HG03159 (cell line): ENCODE results near the gene PNLIPRP1.

ENCODE experiments used
- ATAC-seq: cut with Tn5 transposase; IDR thresholded peaks from one replicate; pipeline ENCODE4 v1.9.1; 2021; ENCODE audit warnings: mild to moderate bottlenecking, moderate library complexity; ENCODE audit not compliant: unreplicated experiment

The PNLIPRP1 gene

DNA sequence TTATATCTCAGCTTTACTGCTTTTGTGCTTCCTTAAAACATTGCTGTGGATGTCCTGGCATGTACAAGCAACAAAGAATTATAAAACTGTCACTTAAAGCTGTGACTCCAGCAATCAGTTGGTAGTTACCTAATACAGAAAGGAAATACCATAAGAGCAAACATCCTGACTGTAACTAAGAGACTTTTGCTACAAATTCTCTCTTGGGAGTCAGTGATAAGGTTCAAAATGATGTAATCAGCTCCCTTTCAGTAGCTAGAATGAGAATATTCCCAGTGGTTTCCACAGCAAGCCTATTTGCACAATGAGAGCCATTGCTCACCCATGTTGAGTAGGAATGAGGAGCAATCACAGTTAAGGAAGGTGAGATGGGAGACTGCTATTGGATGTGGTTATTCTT is 7.6 kb downstream of the PNLIPRP1 start:
- no peak for ATAC-seq

DNA sequence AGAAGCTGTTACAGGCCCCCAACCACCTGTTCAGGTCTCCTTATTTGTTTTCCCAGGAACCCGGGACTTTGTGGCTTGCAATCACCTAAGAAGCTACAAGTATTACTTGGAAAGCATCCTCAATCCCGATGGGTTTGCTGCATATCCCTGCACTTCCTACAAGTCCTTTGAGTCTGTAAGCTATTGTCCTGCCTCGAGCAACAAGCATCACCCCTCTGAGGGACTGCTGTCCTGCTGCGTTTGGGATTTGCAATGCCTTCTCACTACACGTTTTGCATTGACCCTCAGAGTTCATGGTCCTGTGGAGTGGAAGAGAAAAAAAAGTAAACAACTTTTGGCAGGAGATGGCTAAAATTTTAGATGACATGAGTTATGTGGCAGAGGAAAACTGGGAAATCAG is 9.2 kb downstream of the PNLIPRP1 start:
- no peak for ATAC-seq

DNA sequence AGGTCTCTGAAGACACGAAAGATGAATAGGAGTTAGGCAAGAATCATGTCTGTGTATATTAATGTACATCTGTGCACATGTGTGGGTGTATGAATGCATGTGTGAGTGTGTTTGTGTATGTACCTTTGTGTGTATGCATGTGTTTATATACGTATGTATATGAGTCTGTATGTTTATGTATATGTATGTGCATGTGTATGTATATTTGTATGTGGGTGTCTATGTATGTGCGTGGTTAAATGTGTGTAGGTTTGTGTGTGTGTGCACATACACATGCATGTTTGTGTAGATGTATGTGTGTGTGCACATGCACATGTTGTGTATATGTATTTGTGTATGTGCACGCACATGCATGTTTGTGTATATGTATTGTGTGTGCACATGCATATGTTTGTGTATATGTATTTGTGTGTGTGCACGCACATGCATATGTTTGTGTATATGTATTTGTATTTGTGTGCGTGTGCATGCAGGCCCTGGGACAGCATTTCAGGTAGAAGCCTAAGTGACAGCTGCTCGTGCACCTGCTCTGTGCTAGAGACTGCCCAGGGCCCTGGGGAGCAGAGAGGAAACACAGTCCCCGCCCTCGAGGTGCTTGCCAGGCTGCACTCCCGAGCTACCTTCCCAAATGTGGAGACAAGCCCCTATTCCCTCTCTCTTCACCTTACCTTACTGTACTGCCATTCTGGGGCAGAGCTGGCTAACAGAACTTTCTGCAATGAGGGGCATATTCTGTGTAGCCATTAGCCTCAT is 12.1 kb downstream of the PNLIPRP1 start:
- ATAC-seq: no peak

DNA sequence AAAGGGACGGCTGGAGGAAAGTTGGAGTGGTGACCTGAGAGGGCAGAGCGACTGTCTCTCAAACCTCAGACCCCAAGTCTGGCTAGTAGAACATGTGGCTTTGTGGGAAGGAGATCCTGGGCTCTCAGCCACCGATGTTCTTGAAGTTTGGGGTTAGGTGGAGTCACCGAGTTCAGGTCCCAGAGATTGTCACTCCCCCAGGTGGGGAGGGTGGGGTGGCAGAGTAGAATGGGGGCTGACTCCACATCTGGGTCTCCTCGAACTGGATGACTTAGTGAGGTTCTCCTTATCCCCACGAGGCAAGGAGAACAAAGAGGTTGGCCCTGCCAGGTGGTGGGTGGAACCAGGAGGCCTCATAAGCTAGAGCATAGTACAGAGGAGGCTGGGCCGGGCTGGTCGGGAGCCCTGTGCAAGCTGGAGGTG is 15.3 kb downstream of the PNLIPRP1 start:
- no peak for ATAC-seq

DNA sequence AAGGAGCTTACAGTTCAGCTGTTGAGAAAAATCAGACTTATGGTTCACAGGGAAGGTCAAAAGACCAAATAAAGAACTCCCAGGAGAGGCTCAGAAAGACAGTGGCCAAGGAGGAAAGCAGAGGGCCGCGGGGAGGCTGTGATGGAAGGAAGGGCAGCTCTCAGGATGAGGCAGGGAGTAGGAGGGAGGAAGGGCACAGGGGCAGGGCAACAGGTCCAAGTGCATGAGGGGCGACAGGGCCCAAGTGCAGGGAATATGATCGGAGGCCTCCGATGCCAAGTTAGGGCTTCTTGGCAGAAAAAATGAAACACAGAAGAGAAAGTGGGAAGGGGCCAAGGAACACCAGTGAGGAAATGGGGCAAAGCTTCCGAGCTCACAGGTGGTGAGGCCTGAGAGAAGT is 16.6 kb downstream of the PNLIPRP1 start:
- ATAC-seq: no peak

DNA sequence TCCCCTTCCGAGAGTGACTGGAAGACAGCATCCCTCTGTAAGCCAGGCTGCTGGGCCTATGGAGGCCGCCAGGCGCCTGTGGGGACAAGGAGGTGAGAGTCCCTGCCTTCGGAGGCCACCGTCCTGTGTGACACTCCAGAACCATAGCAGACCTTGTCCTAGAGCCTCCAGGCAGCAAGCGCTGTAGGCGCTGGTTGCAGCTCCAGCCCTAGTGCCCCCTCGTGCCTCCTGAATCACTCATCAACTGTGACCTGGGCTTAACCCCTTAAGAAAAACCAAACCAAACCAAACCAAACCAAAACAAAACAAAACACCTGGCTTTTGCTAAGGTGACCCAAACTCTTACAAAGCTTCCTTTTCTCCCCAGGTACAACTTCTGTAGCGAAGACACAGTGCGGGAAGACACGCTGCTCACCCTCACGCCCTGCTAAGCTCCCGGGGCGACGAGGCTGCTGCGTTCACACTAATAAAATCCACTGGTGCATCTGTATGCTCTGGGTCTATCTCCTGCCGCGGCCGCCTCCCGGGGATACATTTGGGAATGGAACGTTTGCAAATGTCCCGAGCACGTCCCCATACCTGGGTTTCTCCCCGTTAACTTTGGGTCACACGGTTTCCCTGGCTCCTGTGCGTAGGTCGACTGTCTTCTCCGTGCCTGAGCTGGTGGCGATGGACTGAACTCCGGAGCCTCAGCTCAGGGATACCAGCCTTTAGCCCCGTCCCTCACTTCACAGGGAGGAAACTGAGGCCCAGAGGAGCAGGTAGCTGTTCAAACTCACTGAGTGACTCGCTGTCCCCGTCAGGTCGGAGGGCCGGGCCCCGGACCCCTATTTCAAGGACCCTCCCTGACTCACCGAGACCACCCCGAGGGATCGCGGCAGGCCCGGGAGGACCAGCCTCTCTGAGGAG is 18.2 kb downstream of the PNLIPRP1 start:
- ATAC-seq: no peak

DNA sequence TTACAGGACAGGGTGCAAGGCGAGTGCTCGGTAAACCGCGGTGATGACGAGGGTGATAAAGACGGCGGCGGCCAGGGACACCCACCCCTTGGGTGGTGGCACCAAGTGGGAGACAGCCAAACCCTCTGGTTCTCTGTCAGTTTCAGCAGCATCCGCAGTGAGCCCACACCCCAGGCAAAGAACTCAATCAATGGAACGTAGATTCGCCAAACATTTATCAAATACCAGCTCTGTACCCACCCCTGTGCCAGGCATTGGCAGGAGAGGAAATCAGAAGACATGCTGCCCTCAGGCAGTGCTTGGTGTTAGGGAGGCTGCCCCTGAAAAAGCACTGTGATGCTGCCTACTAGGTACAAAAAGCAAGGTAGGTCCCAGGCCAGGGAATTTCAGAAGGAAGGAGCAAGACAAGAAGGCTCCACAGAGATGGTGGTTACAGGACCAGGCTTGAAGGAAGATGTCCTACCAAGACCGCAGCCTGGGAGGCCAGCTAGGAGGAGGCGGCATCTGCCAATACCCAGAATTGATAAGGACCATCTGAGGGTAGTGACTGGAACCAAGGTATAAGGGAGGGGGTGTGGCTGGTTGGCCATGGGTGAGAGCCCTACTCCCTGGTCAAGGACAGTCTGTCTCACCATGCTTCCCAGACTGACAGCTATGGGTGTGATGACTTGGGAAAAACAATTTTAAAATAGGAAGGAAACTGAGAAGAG is 19.8 kb downstream of the PNLIPRP1 start:
- ATAC-seq: no peak

DNA sequence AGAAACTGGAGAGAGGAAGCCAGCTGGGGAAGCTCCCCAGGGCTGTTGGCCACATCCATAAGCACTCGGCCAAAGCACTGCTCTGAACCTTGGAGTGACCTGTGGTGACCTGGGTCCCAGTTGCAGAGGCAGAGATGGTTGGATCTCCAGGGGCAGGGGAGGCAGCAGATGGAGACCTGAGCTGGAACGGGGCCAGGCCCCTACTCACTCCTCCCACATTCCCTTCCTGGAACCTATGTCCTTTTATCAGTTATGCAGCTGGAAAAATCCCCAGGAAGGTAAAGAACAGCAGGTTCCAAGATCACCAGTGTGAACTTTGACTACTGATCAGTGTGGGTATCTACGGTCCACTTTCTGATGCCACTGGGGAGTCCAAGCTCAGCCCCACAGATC is 20.4 kb downstream of the PNLIPRP1 start:
- no peak for ATAC-seq

DNA sequence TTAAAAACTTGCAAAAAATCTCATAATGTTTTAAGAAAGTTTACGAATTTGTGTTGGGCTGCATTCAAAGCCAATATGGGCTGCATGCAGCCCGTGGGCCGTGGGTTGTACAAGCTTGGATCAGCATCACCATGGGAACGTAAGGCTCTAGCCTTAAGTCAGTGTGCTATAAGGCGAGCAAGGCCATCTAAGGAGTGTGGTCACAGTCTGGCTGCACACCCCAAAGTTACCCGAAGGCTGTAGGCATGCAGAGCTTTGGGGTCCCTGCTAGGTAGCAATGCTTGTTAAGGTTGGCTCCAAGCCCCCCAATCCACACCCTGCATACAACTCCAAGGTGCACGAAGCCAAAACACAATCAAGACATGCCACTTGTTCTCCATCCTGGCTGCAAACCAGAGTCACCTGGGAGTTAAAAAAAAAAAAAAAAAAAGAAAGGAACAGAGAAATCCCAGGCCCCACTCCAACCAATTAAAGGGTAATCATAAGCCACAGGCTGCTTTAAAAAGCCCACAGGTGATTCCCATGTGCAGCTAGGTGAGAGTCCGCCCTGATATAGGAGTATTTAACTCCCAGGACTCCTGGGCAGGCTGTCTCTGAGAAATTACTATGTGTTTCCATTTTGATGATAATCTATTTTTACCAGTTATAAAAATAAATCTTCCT is 21.5 kb downstream of the PNLIPRP1 start:
- no peak for ATAC-seq

DNA sequence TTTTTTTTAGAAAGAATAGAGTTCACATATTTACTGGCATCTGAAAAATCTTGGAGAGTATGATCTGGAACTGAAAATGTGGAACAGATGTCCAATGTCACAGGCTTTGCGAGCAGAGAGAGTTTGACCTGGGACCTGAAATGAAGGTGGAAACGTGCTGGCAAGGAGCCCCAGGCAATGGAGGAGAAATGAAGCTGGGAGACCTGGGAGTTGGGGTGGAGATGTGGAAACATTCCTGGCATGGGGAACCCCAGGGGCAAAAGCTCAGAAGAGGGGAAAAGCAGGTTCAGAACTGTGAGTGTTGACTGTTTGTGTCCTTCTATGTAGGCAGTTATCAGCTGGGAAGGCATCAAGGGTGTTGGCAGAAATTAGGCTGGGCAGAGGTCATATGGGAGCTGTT is 22.7 kb downstream of the PNLIPRP1 start:
- no peak for ATAC-seq

DNA sequence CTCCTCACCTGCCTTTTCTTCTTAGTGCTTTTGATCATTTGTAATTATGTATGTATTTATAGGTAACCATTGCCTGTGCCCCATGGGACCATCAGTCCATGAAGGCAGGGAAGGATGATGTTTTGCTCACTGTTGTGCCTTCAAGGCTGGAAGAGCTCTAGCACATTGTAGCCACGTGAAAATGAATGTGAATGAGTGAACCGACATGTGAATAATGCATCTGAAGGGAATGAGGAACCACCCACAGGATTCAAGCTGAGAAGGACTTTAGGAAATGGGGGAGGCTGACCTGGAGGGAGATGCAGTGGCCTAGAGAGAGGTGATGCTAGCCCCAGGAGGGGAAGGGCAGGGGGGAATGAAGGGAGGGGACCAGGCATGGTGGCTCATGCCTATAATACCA is 24.0 kb downstream of the PNLIPRP1 start:
- ATAC-seq: no peak

DNA sequence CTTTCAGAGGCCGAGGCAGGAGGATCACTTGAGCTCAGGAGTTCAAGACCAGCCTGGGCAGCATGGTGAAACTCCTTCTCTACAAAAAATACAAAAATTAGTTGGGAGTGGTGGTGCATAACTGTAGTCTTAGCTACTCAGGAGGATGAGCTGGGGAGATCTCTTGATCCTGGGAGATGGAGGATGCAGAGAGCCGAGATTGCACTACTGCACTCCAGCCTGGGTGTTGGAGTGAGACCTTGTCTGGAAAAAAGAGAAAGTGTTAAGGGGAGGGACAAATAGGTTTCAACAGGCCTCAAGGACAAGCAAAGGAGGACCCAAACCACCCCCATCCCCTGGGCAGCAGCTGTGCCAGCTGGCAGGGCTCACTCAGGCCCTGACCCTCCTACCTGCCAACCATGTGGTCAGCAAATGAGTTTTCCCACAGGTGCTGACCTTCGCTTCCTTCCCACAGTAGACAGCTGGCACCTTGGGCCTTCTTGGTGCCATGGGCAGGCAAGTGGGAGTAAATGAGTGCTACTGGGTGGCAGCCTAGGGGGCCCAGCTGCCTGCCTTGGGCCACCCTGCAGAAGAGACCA is 24.5 kb downstream of the PNLIPRP1 start:
- ATAC-seq: no peak

DNA sequence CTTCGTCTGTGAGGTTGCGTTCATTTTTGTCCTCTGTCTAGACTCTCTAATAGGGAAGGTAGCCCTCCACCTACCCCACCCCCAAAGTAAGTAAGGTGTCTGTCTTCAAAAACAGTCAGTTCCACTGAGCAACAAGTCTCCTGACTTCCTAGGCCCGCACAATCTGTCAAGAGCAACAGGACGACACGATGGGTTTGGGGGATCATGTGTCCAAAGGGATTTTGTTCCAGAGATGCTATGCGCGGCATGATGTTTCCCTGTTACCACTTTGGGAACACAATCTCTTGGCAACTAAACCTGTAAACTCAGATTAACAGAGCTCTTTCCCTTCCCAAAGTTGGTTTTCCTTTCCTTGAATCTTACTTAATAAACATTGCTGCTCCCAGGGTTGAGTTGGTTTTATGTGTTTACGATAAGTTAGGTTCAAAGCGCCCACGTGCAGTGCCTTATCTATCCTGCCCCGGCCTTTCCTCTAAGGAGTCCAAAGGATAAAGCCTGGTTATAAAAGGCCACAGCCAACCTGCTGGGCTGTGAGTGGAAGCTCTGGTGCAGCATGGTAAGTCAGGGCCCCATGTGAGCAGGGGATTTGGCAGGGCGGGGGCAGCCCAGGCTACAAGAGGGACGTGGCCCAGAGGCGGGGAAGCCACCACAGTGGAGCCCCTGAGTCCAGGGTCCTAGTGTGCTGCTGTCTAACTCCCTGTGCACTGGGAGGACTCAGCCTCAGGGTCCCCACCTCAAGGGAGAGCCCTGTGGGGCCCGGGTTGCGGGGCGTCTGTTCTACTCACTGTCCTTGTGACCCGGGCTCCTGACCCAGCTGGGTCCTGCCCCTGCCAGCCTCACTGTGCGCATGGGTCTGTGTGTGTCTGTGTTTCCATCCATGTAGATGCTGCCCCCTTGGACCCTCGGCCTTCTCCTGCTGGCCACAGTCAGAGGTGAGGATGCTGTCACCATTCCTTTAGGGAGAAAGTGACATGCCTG is 30.0 kb downstream of the PNLIPRP1 start, which contains the start of gene PNLIPRP2:
PNLIPRP2 (plus strand) TSS at position 531 of the 978 bp plus-strand sequence.
- ATAC-seq: no peak

DNA sequence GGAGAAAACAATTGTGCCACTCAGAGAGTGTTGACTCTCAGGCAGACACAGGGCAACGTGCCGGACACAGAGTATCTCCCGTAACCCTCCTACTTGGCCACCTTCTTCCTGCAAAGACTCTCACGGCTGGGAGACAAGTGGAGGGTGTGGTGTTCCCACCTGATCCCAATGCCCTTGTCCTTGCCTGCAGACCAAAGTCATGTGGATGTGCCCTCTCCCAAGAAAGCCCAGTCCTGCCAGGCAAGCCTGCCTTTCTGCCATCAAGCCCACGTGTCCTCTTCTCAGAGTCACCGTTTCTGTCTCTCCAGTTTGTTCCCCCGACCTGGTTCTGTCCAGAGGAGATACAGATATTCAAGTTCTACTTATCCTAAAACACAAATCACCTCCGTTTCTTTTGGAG is 30.7 kb downstream of the PNLIPRP1 start:
- no peak for ATAC-seq

DNA sequence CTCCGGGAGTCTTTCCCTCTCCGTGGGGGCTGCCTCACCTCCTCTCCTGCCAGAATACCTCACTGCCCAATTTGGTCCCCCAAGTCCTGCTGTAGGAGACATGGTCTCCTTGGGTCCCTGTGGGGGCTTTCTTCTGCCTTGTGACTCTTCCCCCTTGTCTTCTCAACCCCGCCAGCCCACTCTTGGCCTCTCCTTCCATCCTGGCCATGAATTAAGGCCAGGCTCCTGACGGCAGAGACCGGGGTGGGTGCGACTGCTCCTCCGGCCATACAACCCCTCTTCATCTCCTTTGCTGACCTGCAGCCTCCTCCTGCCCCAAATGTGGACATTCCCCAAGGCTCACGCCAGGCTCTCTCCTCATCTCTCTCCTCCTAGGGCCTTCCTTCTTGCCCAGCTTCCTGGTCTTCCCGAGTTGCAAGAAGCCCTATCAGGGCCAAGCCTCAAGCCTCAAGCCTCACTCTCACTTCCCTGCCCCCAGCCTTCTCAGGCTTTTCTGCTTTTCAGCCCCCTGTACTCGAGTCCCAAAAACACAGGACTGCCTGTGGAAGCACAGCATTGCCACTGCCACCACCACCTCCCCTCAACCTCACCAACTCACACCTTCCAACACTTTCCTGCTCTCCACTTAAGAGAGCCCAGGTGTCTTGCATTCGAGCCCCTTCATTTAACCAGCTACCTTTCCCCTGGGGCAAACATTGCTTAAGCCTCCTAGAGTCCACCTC is 31.3 kb downstream of the PNLIPRP1 start:
- ATAC-seq: no peak

DNA sequence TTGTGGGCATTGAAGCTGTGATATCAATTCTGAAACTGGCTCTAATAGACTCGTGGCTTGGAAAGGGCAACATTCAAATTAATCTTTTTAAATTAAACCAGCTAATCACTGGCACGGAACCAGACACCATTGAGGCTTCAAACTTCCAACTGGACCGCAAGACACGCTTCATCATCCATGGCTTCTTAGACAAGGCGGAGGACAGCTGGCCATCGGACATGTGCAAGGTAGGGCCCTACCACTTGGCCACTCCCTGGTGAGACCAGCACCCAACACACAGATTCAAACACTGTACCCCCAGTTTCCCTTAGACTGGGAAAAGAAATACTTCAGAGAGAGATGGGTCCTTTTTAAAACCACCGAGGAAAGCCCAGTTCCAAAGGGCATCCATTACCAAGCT is 35.1 kb downstream of the PNLIPRP1 start:
- ATAC-seq: no peak

DNA sequence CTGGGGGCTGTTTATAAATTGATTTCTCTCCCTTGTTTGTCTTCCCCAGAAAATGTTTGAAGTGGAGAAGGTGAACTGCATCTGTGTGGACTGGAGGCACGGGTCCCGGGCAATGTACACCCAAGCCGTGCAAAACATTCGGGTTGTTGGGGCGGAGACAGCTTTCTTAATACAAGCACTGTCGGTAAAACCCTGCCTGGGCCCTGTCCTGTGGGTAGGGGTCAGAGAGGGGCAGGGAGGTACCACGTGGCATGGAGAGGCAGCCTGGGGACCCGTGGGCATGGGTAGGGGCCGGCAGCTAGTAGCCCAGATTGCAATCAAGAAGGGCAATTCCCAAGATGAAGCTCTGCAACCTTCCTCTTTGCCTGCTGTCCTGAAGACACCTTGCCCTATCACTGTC is 36.1 kb downstream of the PNLIPRP1 start:
- ATAC-seq: no peak

DNA sequence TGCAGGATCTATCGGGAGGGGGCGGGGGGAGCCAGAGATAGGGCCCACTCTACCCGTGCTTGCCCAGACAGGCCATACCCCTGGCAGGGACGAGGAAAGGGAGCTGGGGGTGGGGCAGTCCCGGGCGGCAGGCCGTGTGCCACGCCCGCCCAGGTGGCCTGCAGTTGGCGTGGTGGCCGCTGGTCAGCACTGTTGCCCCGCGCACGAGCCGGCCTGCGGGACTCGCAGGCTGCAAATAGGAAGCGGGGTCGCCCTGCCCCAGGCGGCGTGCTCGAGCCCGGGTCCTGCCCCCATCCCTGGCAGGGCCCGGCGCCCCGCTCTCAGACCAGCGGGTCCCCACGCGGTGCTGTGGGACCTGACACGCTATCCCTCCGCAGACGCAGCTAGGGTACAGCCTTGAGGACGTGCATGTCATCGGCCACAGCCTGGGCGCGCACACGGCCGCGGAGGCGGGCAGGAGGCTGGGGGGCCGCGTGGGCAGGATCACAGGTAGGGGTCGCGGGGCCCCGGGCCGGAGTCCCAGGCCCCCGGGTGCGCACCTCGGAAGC is 36.7 kb downstream of the PNLIPRP1 start:
- no peak for ATAC-seq
